ENCODE data around the gene TPH2. TPM values are rescaled to one million over a fixed set of nuclear protein-coding genes. Genes with fewer than 3 reads are reported as not detected.
A peak's percentile ranks its signal among the peaks of the same experiment; 100 is the strongest.

Gene TPH2
- total RNA-seq, 2 donors from 2014 or later = not detected

DNA sequence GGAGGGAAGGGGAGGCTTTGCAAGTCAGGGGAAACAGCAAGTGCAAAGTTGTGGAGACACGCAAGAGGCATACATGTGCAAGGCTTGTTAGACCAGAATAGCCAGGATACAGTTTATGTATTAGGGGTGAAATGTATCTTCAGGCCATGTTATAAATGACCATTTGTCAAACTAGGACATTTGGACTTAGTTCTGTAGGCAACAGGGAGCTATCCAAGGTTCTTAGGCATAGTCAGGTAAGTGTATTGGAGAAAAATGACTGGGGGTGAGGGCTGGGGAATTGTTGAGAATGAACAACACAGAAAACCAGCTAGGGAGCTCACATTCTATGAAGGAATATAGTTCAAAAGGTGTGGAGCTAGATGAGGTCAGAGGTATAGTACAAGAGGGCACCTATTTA, 42.5 kb downstream of the TPH2 start:
- H3K27ac Mint-ChIP-seq = no peak overlapping the region

DNA sequence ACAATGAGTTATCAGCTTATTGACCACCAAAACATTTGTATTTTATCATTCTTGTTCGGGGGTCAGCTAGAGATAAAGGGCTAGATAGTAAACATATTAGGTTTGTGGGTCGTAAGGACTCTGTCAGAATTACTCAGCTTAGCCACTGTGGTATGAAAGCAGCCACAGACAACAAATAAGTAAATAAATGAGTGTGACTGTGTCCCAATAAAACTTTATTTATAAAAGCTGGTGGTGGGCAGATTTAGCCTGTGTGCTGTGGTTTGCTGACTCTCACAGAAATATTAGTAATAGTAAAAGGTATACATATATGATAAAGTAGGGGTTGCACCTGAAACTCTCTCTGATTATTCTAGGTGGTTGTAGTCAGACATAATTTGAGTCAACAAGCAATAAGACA, 56.1 kb downstream of the TPH2 start:
- peaks cover 11% of the 10 kb centered on the region for H3K27me3 Mint-ChIP-seq
- no peak overlapping the region for H3K27ac Mint-ChIP-seq
- no peak overlapping the region for H3K4me3 Mint-ChIP-seq
- no peak for ATAC-seq (replicated peaks)
- no peaks in the 10 kb centered on the region for H3K4me1 Mint-ChIP-seq
- no peaks in the 10 kb centered on the region for H3K9me3 Mint-ChIP-seq
- H3K36me3 Mint-ChIP-seq (ENCODE audit: low read depth) = no peaks in the 10 kb centered on the region

More for the DNA sequence above, 42.5 kb downstream of the TPH2 start:
- H3K4me3 Mint-ChIP-seq = no peak overlapping the region
- no peaks in the 10 kb centered on the region for H3K9me3 Mint-ChIP-seq
- no peaks in the 10 kb centered on the region for H3K36me3 Mint-ChIP-seq (ENCODE audit: low read depth)
- H3K27me3 Mint-ChIP-seq = peaks cover 10% of the 10 kb centered on the region
- ATAC-seq (replicated peaks) = no peak
- H3K4me1 Mint-ChIP-seq = no peaks in the 10 kb centered on the region

DNA sequence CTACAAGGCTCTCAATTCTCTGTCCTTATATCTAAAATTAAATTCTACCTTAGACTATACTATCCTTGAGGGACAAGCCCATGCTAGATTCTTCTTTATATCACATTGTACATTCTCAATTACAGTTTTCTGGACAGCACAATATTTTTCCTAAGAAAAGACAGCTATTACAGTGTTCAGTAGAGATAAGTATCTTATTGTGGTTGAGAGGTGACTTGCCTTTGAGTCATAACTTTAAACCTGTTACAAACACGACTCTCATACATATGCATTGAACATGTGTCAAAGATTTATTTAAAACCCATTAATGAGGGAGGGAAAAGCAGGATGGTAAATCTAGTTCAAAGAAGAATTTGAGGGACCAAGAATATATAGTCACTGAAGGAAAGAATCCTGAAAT, 61.1 kb downstream of the TPH2 start:
- H3K9me3 Mint-ChIP-seq = no peaks in the 10 kb centered on the region
- H3K4me1 Mint-ChIP-seq = no peaks in the 10 kb centered on the region
- H3K27me3 Mint-ChIP-seq = peaks cover 9% of the 10 kb centered on the region
- ATAC-seq (replicated peaks) = peak; percentile 82
- H3K4me3 Mint-ChIP-seq = no peak overlapping the region
- no peaks in the 10 kb centered on the region for H3K36me3 Mint-ChIP-seq (ENCODE audit: low read depth)
- H3K27ac Mint-ChIP-seq = no peak overlapping the region

DNA sequence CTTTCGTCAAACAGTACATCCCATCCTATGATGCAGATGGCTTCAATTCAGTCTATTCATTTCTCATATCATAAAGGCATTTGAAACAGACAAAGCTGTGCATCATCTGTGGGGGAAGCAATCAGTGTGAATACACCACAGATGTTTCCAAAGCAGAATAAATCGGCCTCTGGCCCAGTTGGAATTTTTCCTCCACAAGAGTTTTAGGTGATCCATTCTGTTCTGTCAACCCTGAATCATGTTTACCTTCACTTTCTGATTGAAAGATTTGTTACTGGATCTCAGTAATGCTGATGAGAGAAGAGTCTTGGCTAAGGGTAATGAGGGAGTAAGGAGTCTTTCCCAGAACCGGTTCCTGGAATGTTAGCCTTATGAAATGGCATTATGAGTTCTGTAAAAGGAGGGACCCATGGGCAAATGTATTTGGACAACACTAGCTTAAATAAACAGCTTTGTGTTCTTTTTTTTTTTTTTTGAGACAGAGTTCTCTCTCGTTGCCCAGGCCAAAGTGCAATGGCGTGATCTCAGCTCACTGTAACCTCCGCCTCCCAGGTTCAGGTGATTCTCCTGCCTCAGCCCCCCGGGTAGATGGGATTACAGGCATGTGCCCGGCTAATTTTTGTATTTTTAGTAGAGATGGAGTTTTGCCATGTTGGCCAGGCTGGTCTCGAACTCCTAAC, 62.5 kb downstream of the TPH2 start:
- no peak overlapping the region for H3K4me3 Mint-ChIP-seq
- H3K4me1 Mint-ChIP-seq = no peaks in the 10 kb centered on the region
- H3K27ac Mint-ChIP-seq = no peak overlapping the region
- ATAC-seq (replicated peaks) = no peak
- no peaks in the 10 kb centered on the region for H3K9me3 Mint-ChIP-seq
- peaks cover 15% of the 10 kb centered on the region for H3K27me3 Mint-ChIP-seq
- H3K36me3 Mint-ChIP-seq (ENCODE audit: low read depth) = no peaks in the 10 kb centered on the region

DNA sequence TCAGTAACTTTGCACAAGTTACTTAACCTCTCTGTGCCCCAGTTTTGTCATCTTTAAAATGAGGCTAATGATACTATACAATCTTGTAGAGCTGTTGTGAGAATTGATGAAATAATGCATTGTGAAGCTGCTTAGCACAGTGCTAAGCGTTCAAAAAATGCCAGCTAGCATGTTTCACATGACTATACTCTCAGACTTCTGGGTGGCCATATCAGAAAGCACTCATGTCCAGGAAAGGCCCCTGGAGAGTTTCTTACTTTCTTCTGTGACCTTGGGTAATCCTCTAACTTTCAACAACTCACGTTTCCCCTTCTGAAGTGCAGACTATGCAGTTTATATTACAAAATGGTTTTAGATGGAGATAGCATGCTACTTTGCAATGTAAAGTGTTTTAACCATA, 68.1 kb downstream of the TPH2 start:
- no peak overlapping the region for H3K4me3 Mint-ChIP-seq
- no peaks in the 10 kb centered on the region for H3K9me3 Mint-ChIP-seq

DNA sequence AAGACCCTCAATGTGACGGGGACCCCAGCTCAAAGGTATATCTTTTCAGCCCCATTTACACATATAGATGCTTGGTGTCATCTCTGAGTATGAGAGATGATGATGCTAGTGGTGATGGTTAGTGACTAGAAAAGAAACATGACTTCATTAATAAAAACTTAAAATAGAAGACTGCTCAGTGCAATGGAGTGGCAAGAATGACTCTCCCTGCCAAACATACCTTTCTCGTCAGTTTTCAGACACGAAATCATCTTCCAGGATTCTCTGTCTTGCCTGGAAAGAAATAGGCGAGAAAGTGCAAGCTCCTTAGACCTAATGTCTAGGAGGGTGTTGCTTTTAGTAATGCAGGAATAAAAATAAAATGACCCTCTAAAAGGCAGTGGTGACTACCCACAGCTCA, 71.7 kb downstream of the TPH2 start:
- Mint-ChIP-seq H3K4me1 (no peaks in the 10 kb centered on the region), H3K27ac (no peak overlapping the region), H3K9me3 (no peaks in the 10 kb centered on the region), H3K36me3 (ENCODE audit: low read depth) (no peaks in the 10 kb centered on the region), H3K27me3 (peaks cover 21% of the 10 kb centered on the region), H3K4me3 (no peak overlapping the region)
- no peak for ATAC-seq (replicated peaks)

More for the DNA sequence above, 68.1 kb downstream of the TPH2 start:
- H3K27me3 Mint-ChIP-seq = peaks cover 22% of the 10 kb centered on the region
- no peaks in the 10 kb centered on the region for H3K4me1 Mint-ChIP-seq
- no peak overlapping the region for H3K27ac Mint-ChIP-seq
- ATAC-seq (replicated peaks) = no peak
- no peaks in the 10 kb centered on the region for H3K36me3 Mint-ChIP-seq (ENCODE audit: low read depth)

DNA sequence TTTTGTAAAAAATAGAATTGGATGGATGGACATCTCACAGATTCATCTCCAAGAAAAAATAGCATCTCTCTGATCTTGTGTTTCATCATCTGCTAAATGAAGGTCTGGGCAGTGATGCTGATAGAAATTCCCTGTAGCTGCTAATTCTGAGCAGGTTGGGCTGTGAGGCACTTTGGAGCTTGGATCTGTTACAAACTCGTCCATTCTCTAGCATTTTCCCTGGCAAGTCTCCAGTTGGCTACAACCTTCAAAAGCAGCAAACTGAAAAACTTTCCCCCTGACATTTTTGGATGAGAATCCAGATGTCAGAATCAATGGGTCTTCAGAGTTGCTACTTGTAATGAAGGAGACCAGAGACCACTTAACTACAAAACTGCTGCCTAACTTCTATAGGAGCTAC, 72.7 kb downstream of the TPH2 start:
- no peaks in the 10 kb centered on the region for H3K9me3 Mint-ChIP-seq
- ATAC-seq (replicated peaks) = no peak
- H3K27ac Mint-ChIP-seq = no peak overlapping the region
- peaks cover 12% of the 10 kb centered on the region for H3K27me3 Mint-ChIP-seq
- no peak overlapping the region for H3K4me3 Mint-ChIP-seq
- H3K36me3 Mint-ChIP-seq (ENCODE audit: low read depth) = no peaks in the 10 kb centered on the region
- H3K4me1 Mint-ChIP-seq = no peaks in the 10 kb centered on the region

DNA sequence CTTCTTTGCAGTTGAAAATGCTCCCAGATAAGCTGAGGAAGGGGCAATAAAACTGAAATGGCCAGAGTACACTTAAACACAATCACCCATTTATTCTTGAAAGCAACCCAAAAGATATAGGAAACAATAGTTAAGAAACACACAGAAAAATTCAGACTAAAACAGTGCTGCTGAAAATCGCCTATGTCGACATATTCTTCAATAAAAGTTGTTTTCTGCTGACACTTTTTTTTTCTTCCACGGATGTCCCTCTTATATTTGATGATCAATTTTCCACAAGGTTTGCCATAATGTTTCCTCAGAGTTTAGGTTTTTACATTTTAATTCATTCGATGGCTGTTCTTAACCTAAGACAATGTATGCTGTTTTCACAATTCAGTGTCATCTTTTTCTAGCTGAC, 74.2 kb downstream of the TPH2 start:
- Mint-ChIP-seq H3K4me1 (no peaks in the 10 kb centered on the region), H3K27ac (no peak overlapping the region), H3K27me3 (peaks cover 9% of the 10 kb centered on the region), H3K4me3 (no peak overlapping the region), H3K9me3 (no peaks in the 10 kb centered on the region), H3K36me3 (ENCODE audit: low read depth) (no peaks in the 10 kb centered on the region)
- ATAC-seq (replicated peaks) = no peak

DNA sequence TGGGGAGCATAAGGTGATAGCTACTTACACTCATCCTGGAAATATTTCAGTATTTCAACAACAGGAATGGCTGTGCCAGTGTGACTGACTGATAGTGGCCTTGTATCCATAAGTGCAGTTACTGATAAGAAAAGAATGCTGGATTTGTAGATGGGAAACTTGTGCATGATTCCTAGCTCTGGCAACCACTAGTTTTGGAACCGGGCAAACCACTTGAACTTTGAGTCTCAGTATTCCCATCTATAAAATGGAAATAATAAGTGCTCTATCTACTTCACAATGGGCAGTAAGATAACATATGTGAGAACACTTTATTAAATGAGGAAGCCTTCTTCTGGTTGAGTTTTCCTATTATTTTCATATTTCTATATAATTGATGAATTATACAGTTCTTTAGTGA, 77.2 kb downstream of the TPH2 start:
- no peak for ATAC-seq (replicated peaks)
- no peaks in the 10 kb centered on the region for H3K9me3 Mint-ChIP-seq
- no peak overlapping the region for H3K4me3 Mint-ChIP-seq
- no peak overlapping the region for H3K27ac Mint-ChIP-seq
- no peaks in the 10 kb centered on the region for H3K4me1 Mint-ChIP-seq
- H3K27me3 Mint-ChIP-seq = peaks cover 24% of the 10 kb centered on the region
- H3K36me3 Mint-ChIP-seq (ENCODE audit: low read depth) = no peaks in the 10 kb centered on the region

DNA sequence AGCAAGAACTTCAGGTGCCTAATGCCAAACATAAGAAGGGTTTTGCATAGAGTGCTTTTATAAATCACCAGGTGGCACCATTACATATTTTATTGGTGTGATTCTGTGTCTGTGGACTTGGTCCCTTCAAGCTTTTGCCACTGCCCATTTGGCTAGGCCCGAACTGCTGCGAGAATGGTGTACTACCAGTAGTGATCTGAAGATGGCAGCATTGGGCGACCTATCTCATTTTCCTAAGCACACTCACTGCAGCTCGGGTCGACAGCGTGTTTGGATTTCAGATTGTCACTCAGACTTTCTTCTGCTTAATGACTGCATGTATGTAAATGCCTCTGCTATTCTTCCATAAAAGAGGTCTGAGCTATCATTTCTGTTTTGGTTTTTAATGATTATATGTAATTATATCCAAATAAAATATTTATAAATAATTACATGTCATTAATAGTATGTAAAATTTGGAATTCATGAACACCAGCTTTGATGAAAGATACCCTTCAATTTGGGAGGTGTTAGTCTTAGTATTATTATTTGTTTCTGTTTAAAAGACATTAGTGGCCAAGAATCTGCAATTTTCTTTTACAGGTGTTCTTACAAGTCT, 78.5 kb downstream of the TPH2 start:
- no peak overlapping the region for H3K27ac Mint-ChIP-seq
- peaks cover 20% of the 10 kb centered on the region for H3K27me3 Mint-ChIP-seq
- no peaks in the 10 kb centered on the region for H3K9me3 Mint-ChIP-seq
- no peaks in the 10 kb centered on the region for H3K36me3 Mint-ChIP-seq (ENCODE audit: low read depth)
- ATAC-seq (replicated peaks) = peak; percentile 78
- no peak overlapping the region for H3K4me3 Mint-ChIP-seq
- H3K4me1 Mint-ChIP-seq = no peaks in the 10 kb centered on the region

DNA sequence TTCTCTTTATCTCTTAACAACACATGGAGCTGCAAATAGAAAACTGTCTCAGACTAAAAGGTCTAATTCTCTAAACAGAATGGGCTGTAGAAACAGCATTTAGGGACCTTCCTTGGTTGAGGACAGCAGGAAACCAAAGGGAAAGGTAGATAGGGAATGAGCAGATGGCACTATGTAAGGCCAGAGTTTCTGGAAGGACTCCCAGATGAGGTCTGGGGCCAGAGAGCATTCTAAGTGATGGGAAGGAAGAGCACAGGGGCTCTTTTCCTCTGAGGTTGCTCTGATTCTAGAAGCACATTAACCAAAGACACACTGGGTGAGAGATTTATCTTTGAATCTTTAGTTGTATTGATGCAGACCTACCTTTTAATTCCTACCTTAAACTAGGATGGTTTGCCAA, 79.4 kb downstream of the TPH2 start:
- no peak overlapping the region for H3K4me3 Mint-ChIP-seq
- peaks cover 19% of the 10 kb centered on the region for H3K27me3 Mint-ChIP-seq
- ATAC-seq (replicated peaks) = no peak
- H3K27ac Mint-ChIP-seq = no peak overlapping the region
- no peaks in the 10 kb centered on the region for H3K36me3 Mint-ChIP-seq (ENCODE audit: low read depth)
- H3K4me1 Mint-ChIP-seq = no peaks in the 10 kb centered on the region
- no peaks in the 10 kb centered on the region for H3K9me3 Mint-ChIP-seq

DNA sequence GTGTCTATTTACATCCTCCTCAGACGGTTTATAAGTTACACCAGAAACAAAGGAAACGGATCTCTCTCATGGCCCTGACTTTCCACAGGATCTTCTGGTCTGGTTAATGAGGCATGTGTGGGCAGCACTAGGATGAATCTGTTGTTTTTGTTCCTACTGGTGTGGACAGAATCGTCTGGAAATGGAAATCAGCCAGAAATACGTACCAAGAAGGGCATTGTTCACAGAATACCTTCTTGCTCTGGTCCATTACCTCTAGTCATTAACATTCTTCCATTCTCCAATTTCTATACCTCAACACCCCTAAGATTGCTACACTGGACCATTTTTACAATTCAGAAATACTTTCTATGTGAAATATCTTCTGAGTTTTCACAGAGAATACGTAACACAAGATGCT, 86.0 kb downstream of the TPH2 start:
- no peak overlapping the region for H3K4me3 Mint-ChIP-seq
- no peak for ATAC-seq (replicated peaks)
- H3K4me1 Mint-ChIP-seq = no peaks in the 10 kb centered on the region
- H3K36me3 Mint-ChIP-seq (ENCODE audit: low read depth) = no peaks in the 10 kb centered on the region
- H3K9me3 Mint-ChIP-seq = no peaks in the 10 kb centered on the region
- H3K27me3 Mint-ChIP-seq = peaks cover 12% of the 10 kb centered on the region
- no peak overlapping the region for H3K27ac Mint-ChIP-seq

DNA sequence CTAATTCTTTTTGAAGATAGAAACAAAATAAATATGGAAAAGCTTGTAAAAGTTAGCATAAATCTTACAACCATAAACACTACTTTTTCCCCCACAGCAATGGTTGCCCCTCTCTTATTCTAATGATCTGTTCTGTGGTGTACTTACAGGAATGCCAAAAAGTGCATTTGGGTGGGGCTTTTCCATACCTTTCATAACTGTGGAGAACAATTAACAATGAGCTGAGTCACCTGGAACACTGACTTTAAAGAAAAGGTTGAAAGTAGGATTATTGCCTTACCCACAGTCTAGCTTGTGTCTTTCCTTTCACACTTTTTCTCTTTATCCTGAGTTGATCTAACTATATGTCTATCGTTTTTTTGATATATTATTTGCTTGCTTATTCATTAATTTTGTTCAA, 86.9 kb downstream of the TPH2 start:
- no peak for ATAC-seq (replicated peaks)

DNA sequence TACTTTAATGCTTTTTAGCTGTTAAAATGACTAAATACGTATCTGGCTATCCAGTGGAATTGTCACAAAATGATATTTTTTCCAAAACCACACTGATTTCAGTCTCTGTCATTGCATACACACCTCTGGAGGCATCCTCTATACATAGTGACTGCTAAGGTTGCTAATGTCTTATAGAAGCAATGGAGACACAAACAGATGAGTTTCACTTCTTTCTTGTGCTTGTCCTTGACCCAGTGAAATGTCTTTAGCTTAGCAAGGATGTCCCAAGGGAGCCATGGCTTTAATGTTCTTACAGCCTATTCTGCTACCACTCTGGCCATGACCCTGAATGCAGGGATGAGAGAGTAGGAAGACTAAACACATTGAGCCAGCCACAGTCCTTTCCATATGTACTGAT, 90.3 kb downstream of the TPH2 start:
- Mint-ChIP-seq H3K4me3 (no peak overlapping the region), H3K27ac (no peak overlapping the region), H3K4me1 (no peaks in the 10 kb centered on the region), H3K9me3 (no peaks in the 10 kb centered on the region), H3K27me3 (peaks cover 11% of the 10 kb centered on the region), H3K36me3 (ENCODE audit: low read depth) (no peaks in the 10 kb centered on the region)
- ATAC-seq (replicated peaks) = no peak

More for the DNA sequence above, 86.9 kb downstream of the TPH2 start:
- peaks cover 6% of the 10 kb centered on the region for H3K27me3 Mint-ChIP-seq
- no peak overlapping the region for H3K27ac Mint-ChIP-seq
- no peaks in the 10 kb centered on the region for H3K9me3 Mint-ChIP-seq
- no peaks in the 10 kb centered on the region for H3K4me1 Mint-ChIP-seq
- H3K4me3 Mint-ChIP-seq = no peak overlapping the region
- no peaks in the 10 kb centered on the region for H3K36me3 Mint-ChIP-seq (ENCODE audit: low read depth)

DNA sequence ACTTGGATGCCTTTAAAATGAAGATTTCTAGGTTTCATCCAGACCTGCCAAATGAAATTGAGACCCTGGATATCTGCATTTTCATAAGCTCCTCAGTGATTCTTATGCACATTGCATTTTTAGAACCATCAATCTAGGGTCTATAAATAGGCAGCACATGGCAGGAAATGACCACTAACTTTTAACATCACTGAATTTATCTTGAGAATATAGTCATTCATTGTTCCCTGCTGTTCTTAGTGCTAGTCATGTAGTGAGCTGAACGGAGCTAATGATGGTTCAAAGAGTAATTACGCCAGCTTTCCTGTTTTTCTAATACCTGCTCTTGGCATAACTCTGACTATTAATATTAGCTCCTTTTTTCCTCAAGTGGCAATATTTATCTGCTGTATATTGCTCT, 91.6 kb downstream of the TPH2 start:
- peaks cover 11% of the 10 kb centered on the region for H3K27me3 Mint-ChIP-seq
- no peaks in the 10 kb centered on the region for H3K36me3 Mint-ChIP-seq (ENCODE audit: low read depth)
- H3K9me3 Mint-ChIP-seq = no peaks in the 10 kb centered on the region
- no peaks in the 10 kb centered on the region for H3K4me1 Mint-ChIP-seq
- no peak overlapping the region for H3K4me3 Mint-ChIP-seq
- H3K27ac Mint-ChIP-seq = no peak overlapping the region
- no peak for ATAC-seq (replicated peaks)
